Small intestine (tissue), 7 donors: Measurements from ENCODE around the gene CMTM7. TPM values are rescaled to one million over a fixed set of nuclear protein-coding genes. Genes with fewer than 3 reads are reported as not detected.

Source experiments
- DNase-seq, 2 donors: peaks; one replicate each; pipeline versions ENCODE4 v3.0.0 to v3.0.0-alpha.2; 2013
- FAIRE-seq: peaks from 2 replicates; lab custom pipeline; 2012; peaks lifted over from hg19 to GRCh38; lab: Jason Lieb, UNC
- H3K27ac ChIP-seq, 3 donors: one replicate each; pipeline ENCODE4 v1.5.1; 2013; ENCODE audit warnings: low read length in 2 of 3, mild to moderate bottlenecking in 2 of 3, control low read depth in 1 of 3, inconsistent platforms in 1 of 3, low read depth in 1 of 3, moderate library complexity in 1 of 3
- H3K27me3 ChIP-seq, 3 donors: one replicate each; pipeline ENCODE4 v1.6.1; 2013; ENCODE audit warnings: low read length in 3 of 3, inconsistent platforms in 1 of 3; ENCODE audit not compliant: control insufficient read depth in 3 of 3, insufficient read depth in 3 of 3
- H3K36me3 ChIP-seq, 3 donors: one replicate each; pipeline ENCODE4 v1.6.1; 2013; ENCODE audit warnings: low read length in 3 of 3, inconsistent platforms in 1 of 3, low read depth in 1 of 3, mild to moderate bottlenecking in 1 of 3, moderate library complexity in 1 of 3; ENCODE audit not compliant: control insufficient read depth in 3 of 3, insufficient read depth in 2 of 3
- H3K4me1 ChIP-seq, 3 donors: one replicate each; pipeline ENCODE4 v1.6.1; 2013; ENCODE audit warnings: low read length in 2 of 3, inconsistent platforms in 1 of 3, low read depth in 1 of 3, mild to moderate bottlenecking in 1 of 3, moderate library complexity in 1 of 3; ENCODE audit not compliant: control insufficient read depth in 3 of 3, insufficient read depth in 2 of 3
- H3K4me3 ChIP-seq, 3 donors: one replicate each; pipeline ENCODE4 v1.5.1; 2013; ENCODE audit warnings: low read length in 3 of 3, control low read depth in 1 of 3, inconsistent platforms in 1 of 3, low read depth in 1 of 3, mild to moderate bottlenecking in 1 of 3, moderate library complexity in 1 of 3
- H3K9me3 ChIP-seq, 2 donors: one replicate each; pipeline ENCODE4 v1.6.1; 2013; ENCODE audit warnings: low read depth in 1 of 2, low read length in 1 of 2; ENCODE audit not compliant: control insufficient read depth in 2 of 2, insufficient read depth in 1 of 2
- WGBS, 3 donors: extraction: QIAGEN DNeasy Blood & Tissue Kit; methylation state at CpG; one replicate each; pipeline ENCODE4 v1.1.7; 2013; 5-methylcytosine and 5-hydroxymethylcytosine counted together
- polyA plus RNA-seq, 4 donors: library from polyadenylated mRNA; stranded (reverse) in 3 of 4; unstranded in 1 of 4; fragments of 200-250 nt in 3 of 4; fragments of 120-200 nt in 1 of 4; gene quantifications; one replicate each; pipeline versions ENCODE4 v1.2.1 to v1.2.3, GENCODE V29; 2013
- donor health status: healthy with polysubstance abuse.
- donor health status: control.
- donor health status: control.
- donor health status: Bipolar disorder and iron deficiency.
- donor health status: healthy.

Gene CMTM7
- polyA plus RNA-seq, 4 donors = 2.0 to 8.2 (median 4.5) TPM

DNA sequence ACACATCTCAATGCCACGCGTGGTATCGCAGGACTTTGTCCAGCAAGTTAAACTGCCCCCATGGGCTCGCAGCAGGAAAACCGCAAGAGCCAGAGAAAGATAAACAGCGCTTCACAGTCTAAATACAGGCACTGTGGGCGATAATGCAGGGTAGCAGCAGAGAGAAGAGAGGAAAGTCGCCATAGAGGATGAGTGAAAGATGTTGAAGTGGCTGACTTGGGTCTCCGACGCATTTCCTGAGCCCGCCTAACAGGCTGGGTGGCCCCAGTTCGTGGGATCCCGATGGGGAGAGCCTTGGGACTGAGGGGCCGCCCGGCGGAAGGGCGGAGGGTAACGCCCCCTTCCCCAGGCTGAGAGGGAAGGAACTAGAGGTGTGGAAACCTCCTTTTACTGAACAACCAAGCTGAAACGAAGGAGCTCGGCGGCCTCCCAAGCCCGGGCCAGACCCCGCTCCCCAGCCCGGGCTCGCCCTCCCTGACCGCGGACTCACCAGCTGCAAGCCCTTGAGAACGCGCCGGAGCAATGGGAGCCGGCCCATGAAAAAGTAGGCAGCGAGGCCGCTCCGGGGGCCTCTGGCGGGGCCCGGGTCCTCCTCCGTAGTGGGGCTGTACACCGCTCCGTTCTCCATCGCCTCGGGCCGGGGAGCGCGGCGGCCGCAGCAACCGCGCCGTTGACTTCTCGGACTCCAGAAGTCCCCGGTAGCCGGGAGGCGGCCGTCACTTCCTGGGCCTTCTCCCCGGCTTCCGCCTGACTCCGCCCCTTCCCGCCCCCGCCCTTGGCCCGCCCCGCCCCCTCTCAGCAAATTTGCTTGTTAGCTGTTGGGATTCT lies 110.7 kb downstream of the CMTM7 start, which contains the start of gene CMTM6:
TSS of gene CMTM6 (minus strand) at position 735 of the 828 bp plus-strand sequence. CDS start at position 628, 107 bp downstream.
- FAIRE-seq (no peak), DNase-seq (peak; percentile 82 to 88)
- Histone ChIP-seq H3K27me3 (no peaks in the 10 kb centered on the region), H3K4me3 (peak within 1 kb of the TSS; percentile 74 to 89 (median 83)), H3K27ac (peak within 1 kb of the TSS; percentile 81 to 97 (median 83)), H3K9me3 (no peaks in the 10 kb centered on the region), H3K4me1 (peaks cover 2 to 4% (median 2%) of the 10 kb centered on the region in 3 donors), H3K36me3 (no peaks in the 10 kb centered on the region)
- 0% methylated on average over 46 to 61 of the region's 61 CpGs for WGBS, 3 donors

DNA sequence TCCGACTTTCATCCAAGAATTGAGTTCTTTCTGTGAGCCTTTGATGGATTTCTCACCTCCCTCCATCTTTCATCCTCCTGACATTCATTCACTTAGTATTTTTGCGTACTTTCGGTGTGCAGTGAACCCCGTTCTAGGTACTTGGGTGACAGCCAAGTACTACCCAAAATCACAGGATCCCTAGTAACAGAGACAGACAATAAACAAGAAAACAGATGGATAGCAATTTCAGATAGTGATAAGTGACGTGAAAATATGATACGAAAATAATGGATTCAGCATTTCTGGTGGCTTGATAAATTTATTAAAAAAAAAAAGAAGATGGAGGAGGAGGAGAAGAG lies 111.3 kb downstream of the CMTM7 start:
- WGBS, 3 donors = 0 to 1% (median 1%) methylated on average over 6 of the region's 6 CpGs
- Histone ChIP-seq H3K27ac (peak overlapping the region in 2 of 3 donors; percentile 71 to 97), H3K36me3 (no peaks in the 10 kb centered on the region), H3K4me3 (peak overlapping the region; percentile 74 to 89 (median 83)), H3K27me3 (no peaks in the 10 kb centered on the region), H3K4me1 (peaks cover 2 to 4% (median 2%) of the 10 kb centered on the region in 3 donors), H3K9me3 (no peaks in the 10 kb centered on the region)
- FAIRE-seq (no peak), DNase-seq (no peak)

Other genes starting within 250 kb of the CMTM7 start
- gene CMTM8, start 153.2 kb upstream of the CMTM7 start, polyA plus RNA-seq = 10 to 100 TPM in 2 of 4 donors, 1 to 10 TPM in 2; 5.4 to 41.3 (median 8.0) TPM
- gene CMTM6, start 111.0 kb downstream of the CMTM7 start, polyA plus RNA-seq = 10 to 100 TPM in 2 of 4 donors, 1 to 10 TPM in 2; 7.3 to 55.7 (median 17.6) TPM
- gene DYNC1LI1, start 179.0 kb downstream of the CMTM7 start, polyA plus RNA-seq = 10 to 100 TPM; 20.2 to 39.3 (median 26.4) TPM